Measurements from ENCODE around the gene LGR5. TPM values are rescaled to one million over a fixed set of nuclear protein-coding genes. Genes with fewer than 3 reads are reported as not detected.

LGR5 gene
- total and polyA plus RNA-seq, 9 of the 15 experiments (the other 6 are each of a cell fraction or from before 2014, with no cell fraction given), result not detected

- FAIRE-seq (no peak), ATAC-seq (no peak), DNase-seq (ENCODE audit: extremely low read depth in 1 of 4, low spot score in 3 of 4) (no peak)
- no peak overlapping the region for H3K4me3 ChIP-seq
- no peaks in the 10 kb centered on the region for H3K36me3 ChIP-seq (ENCODE audit: control insufficient read depth, insufficient read depth, low read length)
- H4K20me1 ChIP-seq (replicated peaks; ENCODE audit: control insufficient read depth, insufficient read depth, low read length), result no peaks in the 10 kb centered on the region
- POLR2A ChIA-PET, result no interaction called here
- no peak overlapping the region for H3K9ac ChIP-seq (ENCODE audit: insufficient read depth in 1 of 2, low read depth in 2 of 2, low read length in 2 of 2)
- no peaks in the 10 kb centered on the region for H3K4me1 ChIP-seq (replicated peaks in 1 of 2; ENCODE audit: control insufficient read depth in 2 of 2, insufficient read depth in 2 of 2, low read length in 2 of 2)
- H3K9me1 ChIP-seq (ENCODE audit: control insufficient read depth, insufficient read depth, low read length), result no peaks in the 10 kb centered on the region
- BruUV-seq (replicated peaks), result no TSS peak
- no peak overlapping the region for H3K27ac ChIP-seq (ENCODE audit: extremely low read depth, low read depth, low read length)
- H2AFZ ChIP-seq (ENCODE audit: low read depth, low read length), result no peak overlapping the region
- H3K4me2 ChIP-seq (ENCODE audit: insufficient read depth, low read length), result no peak overlapping the region
- no peak for TF ChIP-seq NR0B1 (IDR thresholded peaks at IDR 0.05; ENCODE audit: partially characterized antibody)
- peak; percentile 72 for TF ChIP-seq TFE3 (CRISPR knock-in tag; IDR thresholded peaks at IDR 0.05)
- TF ChIP-seq RAD51 (IDR thresholded peaks at IDR 0.05; ENCODE audit: borderline replicate concordance, low read depth), result 0 out of 2 replicates have a peak, but pooled peaks have one; percentile 56
- no peak for TF ChIP-seq EP300 (IDR thresholded peaks at IDR 0.05; ENCODE audit: low read length)
- no peak for TF ChIP-seq DACH1 (IDR thresholded peaks at IDR 0.05; ENCODE audit: partially characterized antibody)
- TF ChIP-seq, protein P1, sequence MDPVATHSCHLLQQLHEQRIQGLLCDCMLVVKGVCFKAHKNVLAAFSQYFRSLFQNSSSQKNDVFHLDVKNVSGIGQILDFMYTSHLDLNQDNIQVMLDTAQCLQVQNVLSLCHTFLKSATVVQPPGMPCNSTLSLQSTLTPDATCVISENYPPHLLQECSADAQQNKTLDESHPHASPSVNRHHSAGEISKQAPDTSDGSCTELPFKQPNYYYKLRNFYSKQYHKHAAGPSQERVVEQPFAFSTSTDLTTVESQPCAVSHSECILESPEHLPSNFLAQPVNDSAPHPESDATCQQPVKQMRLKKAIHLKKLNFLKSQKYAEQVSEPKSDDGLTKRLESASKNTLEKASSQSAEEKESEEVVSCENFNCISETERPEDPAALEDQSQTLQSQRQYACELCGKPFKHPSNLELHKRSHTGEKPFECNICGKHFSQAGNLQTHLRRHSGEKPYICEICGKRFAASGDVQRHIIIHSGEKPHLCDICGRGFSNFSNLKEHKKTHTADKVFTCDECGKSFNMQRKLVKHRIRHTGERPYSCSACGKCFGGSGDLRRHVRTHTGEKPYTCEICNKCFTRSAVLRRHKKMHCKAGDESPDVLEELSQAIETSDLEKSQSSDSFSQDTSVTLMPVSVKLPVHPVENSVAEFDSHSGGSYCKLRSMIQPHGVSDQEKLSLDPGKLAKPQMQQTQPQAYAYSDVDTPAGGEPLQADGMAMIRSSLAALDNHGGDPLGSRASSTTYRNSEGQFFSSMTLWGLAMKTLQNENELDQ (CRISPR knock-in tag; IDR thresholded peaks at IDR 0.05; ENCODE audit: borderline replicate concordance), result no peak
- no peak for TF ChIP-seq MCM2 (IDR thresholded peaks at IDR 0.05; ENCODE audit: low read depth)
- no peak for TF ChIP-seq TBP (optimal IDR thresholded peaks at IDR 0.05; ENCODE audit: low read depth, low read length)
- no peak for TF ChIP-seq RFX5 (IDR thresholded peaks at IDR 0.05; ENCODE audit: low read depth, low read length)
- TF ChIP-seq ERF (CRISPR knock-in tag; IDR thresholded peaks at IDR 0.05), result no peak
- WGBS (ENCODE audit: insufficient coverage, low coverage, missing lambda C conversion rate), result 0% methylated on average over 1 of the region's 1 CpG
- H3K79me2 ChIP-seq (ENCODE audit: control insufficient read depth, insufficient read depth, low read length), result no peaks in the 10 kb centered on the region
- CTCF ChIA-PET (ENCODE audit: low intra/inter-chr PET ratio), result no interaction called here
- in situ Hi-C loops (cut with MboI) (no loop called here), intact Hi-C loops (cut with micrococcal nuclease) (no loop called here)
- no peaks in the 10 kb centered on the region for H3K9me3 ChIP-seq (replicated peaks; ENCODE audit: control insufficient read depth, insufficient read depth, low read depth, low read length)
- H3K27me3 ChIP-seq (ENCODE audit: control insufficient read depth in 2 of 2, insufficient read depth in 2 of 2, low read length in 2 of 2), result no peaks in the 10 kb centered on the region; a peak in 1 of 5 replicates
Measured at GRCh38 chr12:71541583-71541982, 102.0 kb downstream of the LGR5 start.

All from K562 (cell line).